DOHH2 (cell line): ENCODE data around the gene ZBBX.

Experiments
- H3F3A ChIP-seq: fragments of 200-600 bp; sonication (generic), shearing (Covaris generic); 2 replicates; pipeline ENCODE4 v1.6.0; 2016; ENCODE audit warnings: antibody characterized with exemption, mild to moderate bottlenecking; ENCODE audit not compliant: control insufficient read depth, insufficient read depth
- H3K27ac ChIP-seq: fragments of 200-600 bp; sonication (generic); 2 replicates; pipeline ENCODE4 v1.5.1; 2014; ENCODE audit warnings: low read depth, mild to moderate bottlenecking, low read length, moderate library complexity
- H3K27me3 ChIP-seq: fragments of 200-600 bp; sonication (generic); 2 replicates; pipeline ENCODE4 v1.6.1; 2014; ENCODE audit warnings: mild to moderate bottlenecking, low read length, mixed read lengths; ENCODE audit not compliant: control insufficient read depth
- H3K36me3 ChIP-seq: fragments of 200-600 bp; sonication (generic); 2 replicates; pipeline ENCODE4 v1.6.1; 2014; ENCODE audit warnings: mild to moderate bottlenecking, low read length, moderate library complexity, mixed read lengths; ENCODE audit not compliant: control insufficient read depth
- H3K4me1 ChIP-seq: fragments of 200-600 bp; sonication (generic); 2 replicates; pipeline ENCODE4 v1.6.1; 2014; ENCODE audit warnings: mild to moderate bottlenecking, low read length, mixed read lengths; ENCODE audit not compliant: control insufficient read depth
- H3K4me2 ChIP-seq: fragments of 200-600 bp; sonication (generic); 2 replicates; pipeline ENCODE4 v1.6.0; 2014; ENCODE audit warnings: mild to moderate bottlenecking, low read length, moderate library complexity
- H3K4me3 ChIP-seq: fragments of 200-600 bp; sonication (generic); 2 replicates; pipeline ENCODE4 v1.5.1; 2014; ENCODE audit warnings: mild to moderate bottlenecking, low read length, mixed read lengths
- H3K79me2 ChIP-seq: fragments of 200-600 bp; sonication (generic); 2 replicates; pipeline ENCODE4 v1.6.1; 2014; ENCODE audit warnings: mild to moderate bottlenecking, low read length, mixed read lengths; ENCODE audit not compliant: control insufficient read depth
- H3K9me2 ChIP-seq: fragments of 200-600 bp; sonication (generic); replicated peaks from 2 replicates; pipeline ENCODE4 v1.6.1; 2014; ENCODE audit warnings: mild to moderate bottlenecking, low read length, mixed read lengths; ENCODE audit not compliant: control insufficient read depth
- H3K9me3 ChIP-seq: fragments of 200-600 bp; sonication (generic); 2 replicates; pipeline ENCODE4 v1.6.1; 2014; ENCODE audit warnings: antibody characterized with exemption, low read length, mixed read lengths; ENCODE audit not compliant: control insufficient read depth, insufficient read depth
- H4K20me1 ChIP-seq: fragments of 200-600 bp; sonication (generic); 2 replicates; pipeline ENCODE4 v1.6.0; 2014; ENCODE audit warnings: low read depth, mild to moderate bottlenecking, antibody characterized with exemption, low read length, moderate library complexity; ENCODE audit not compliant: control insufficient read depth, insufficient read depth
- EZH2phosphoT487 ChIP-seq: fragments of 200-600 bp; sonication (generic); IDR thresholded peaks from 2 replicates; pipeline ENCODE4 v1.6.1; 2017; ENCODE audit warnings: borderline replicate concordance, mild to moderate bottlenecking, antibody characterized with exemption, low read length, moderate library complexity, mixed read lengths
- TF ChIP-seq, protein P1 (sequence below): fragments of 200-600 bp; sonication (generic); IDR thresholded peaks from one replicate; pipeline ENCODE4 v1.5.1; 2014; ENCODE audit warnings: antibody characterized with exemption, mild to moderate bottlenecking, low read depth, low read length; ENCODE audit not compliant: poor library complexity, severe bottlenecking

The ZBBX gene

DNA sequence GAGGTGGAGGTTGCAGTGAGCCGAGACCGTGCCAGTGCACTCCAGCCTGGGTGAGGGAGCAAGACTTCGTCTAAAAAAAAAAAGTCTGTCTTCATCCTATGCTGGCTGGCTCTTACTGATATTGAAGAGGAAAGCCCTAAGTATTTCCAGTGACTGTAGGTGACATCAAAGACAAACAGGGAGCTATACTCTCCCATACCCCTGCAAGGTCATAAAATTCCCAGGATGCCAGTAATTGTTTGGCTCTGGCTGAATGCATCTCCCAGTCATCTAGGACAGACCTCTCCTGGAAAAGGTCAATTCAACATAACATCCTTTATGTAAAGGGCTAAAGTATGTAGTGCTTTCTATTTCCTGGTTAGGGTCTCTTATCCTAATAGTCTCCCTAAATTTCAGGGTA is 8.0 kb downstream of the ZBBX start:
- TF ChIP-seq, protein P1, sequence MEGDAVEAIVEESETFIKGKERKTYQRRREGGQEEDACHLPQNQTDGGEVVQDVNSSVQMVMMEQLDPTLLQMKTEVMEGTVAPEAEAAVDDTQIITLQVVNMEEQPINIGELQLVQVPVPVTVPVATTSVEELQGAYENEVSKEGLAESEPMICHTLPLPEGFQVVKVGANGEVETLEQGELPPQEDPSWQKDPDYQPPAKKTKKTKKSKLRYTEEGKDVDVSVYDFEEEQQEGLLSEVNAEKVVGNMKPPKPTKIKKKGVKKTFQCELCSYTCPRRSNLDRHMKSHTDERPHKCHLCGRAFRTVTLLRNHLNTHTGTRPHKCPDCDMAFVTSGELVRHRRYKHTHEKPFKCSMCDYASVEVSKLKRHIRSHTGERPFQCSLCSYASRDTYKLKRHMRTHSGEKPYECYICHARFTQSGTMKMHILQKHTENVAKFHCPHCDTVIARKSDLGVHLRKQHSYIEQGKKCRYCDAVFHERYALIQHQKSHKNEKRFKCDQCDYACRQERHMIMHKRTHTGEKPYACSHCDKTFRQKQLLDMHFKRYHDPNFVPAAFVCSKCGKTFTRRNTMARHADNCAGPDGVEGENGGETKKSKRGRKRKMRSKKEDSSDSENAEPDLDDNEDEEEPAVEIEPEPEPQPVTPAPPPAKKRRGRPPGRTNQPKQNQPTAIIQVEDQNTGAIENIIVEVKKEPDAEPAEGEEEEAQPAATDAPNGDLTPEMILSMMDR, result no peak
- no peak for TF ChIP-seq EZH2phosphoT487

DNA sequence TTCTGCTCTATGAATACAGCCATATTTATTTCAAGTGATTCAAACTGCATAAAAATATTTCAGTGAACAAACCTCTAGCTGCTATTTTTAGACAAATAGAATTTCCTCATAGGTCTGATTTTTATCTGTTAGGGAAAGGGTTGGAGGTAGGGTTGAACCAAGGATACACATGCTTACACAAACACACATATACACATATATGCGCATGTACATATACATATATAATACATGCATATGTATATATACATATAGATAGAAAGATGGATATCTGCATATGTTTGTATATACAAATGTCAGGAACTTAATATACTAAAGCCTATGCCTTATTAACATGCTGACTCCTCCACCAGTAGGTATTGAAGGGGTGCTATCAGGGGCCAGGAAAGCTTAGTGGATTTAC is 18.1 kb downstream of the ZBBX start:
- no peaks in the 10 kb centered on the region for H4K20me1 ChIP-seq
- H3K27me3 ChIP-seq, result no peaks in the 10 kb centered on the region
- no peaks in the 10 kb centered on the region for H3K36me3 ChIP-seq
- no peaks in the 10 kb centered on the region for H3K79me2 ChIP-seq
- no peak overlapping the region for H3K4me3 ChIP-seq
- H3K27ac ChIP-seq, result no peak overlapping the region
- no peaks in the 10 kb centered on the region for H3K4me1 ChIP-seq
- TF ChIP-seq EZH2phosphoT487, result no peak
- TF ChIP-seq, protein P1, result no peak
- H3K9me3 ChIP-seq, result no peaks in the 10 kb centered on the region
- no peak overlapping the region for H3K4me2 ChIP-seq
- H3F3A ChIP-seq, result no peaks in the 10 kb centered on the region
- no peaks in the 10 kb centered on the region for H3K9me2 ChIP-seq

More for the DNA sequence above, 8.0 kb downstream of the ZBBX start:
- Histone ChIP-seq H3K27ac (no peak overlapping the region), H3K4me2 (no peak overlapping the region), H3F3A (no peaks in the 10 kb centered on the region), H3K4me1 (no peaks in the 10 kb centered on the region), H3K9me2 (no peaks in the 10 kb centered on the region), H3K4me3 (no peak overlapping the region), H3K36me3 (no peaks in the 10 kb centered on the region), H4K20me1 (no peaks in the 10 kb centered on the region), H3K79me2 (no peaks in the 10 kb centered on the region), H3K9me3 (no peaks in the 10 kb centered on the region), H3K27me3 (no peaks in the 10 kb centered on the region; the same call in 1 of the 2 replicates)

DNA sequence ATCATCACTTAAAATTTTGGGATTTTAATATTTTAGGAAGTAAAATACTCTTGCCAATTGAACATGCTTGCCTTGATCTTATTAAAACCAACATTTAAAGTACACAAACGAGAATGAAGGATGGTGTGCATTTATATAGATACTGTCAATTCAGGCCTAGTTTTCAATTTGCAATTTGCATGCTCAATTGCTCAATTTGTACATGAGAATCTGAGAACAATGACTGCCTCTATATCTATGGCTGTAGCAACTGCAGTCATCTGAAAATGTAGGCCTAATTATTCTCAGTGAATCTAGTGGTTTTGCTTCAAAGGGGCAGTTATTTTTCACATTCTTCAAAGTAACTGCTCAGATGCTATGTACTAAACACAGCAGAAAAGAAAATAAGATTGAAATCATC is 18.8 kb downstream of the ZBBX start:
- Histone ChIP-seq H3K36me3 (no peaks in the 10 kb centered on the region), H3K79me2 (no peaks in the 10 kb centered on the region), H3K4me2 (no peak overlapping the region), H4K20me1 (no peaks in the 10 kb centered on the region), H3F3A (no peaks in the 10 kb centered on the region), H3K4me3 (no peak overlapping the region), H3K9me2 (no peaks in the 10 kb centered on the region), H3K4me1 (no peaks in the 10 kb centered on the region), H3K27me3 (no peaks in the 10 kb centered on the region), H3K27ac (no peak overlapping the region), H3K9me3 (no peaks in the 10 kb centered on the region)
- no peak for TF ChIP-seq EZH2phosphoT487
- TF ChIP-seq, protein P1, result no peak

DNA sequence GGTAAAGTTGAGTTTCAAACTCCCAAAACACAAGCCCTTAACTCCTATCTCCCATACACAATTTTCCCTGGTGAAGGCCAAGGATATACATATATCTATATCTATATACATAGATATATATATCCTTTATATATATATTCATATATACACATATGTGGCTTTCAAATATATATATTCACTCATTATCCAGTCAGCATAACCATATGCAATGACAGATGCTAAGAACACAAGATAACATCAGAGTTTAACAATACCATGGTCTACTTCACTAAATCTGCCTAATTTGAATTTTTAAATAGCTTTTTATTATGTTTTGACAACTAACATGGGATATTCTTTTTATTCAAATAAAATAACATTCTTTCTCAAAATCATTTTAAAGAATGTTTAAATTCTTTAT is 24.7 kb downstream of the ZBBX start:
- Histone ChIP-seq H3F3A (no peaks in the 10 kb centered on the region), H3K9me3 (no peaks in the 10 kb centered on the region), H3K27me3 (no peaks in the 10 kb centered on the region), H3K4me3 (no peak overlapping the region), H3K9me2 (no peaks in the 10 kb centered on the region), H3K36me3 (no peaks in the 10 kb centered on the region), H3K4me2 (no peak overlapping the region), H3K27ac (no peak overlapping the region), H4K20me1 (no peaks in the 10 kb centered on the region), H3K79me2 (no peaks in the 10 kb centered on the region), H3K4me1 (no peaks in the 10 kb centered on the region)
- no peak for TF ChIP-seq EZH2phosphoT487
- TF ChIP-seq, protein P1, result no peak
